Fibroblast of lung (primary cell): ENCODE data around the gene CDH7. TPM values are rescaled to one million over a fixed set of nuclear protein-coding genes. Genes with fewer than 3 reads are reported as not detected.

Experiments
- DNase-seq, 2 donors: peaks; one replicate each; pipeline versions ENCODE4 v3.0.0 to v3.0.0-alpha.2; 2010; ENCODE audit warnings: low read depth in 2 of 2
- H2AFZ ChIP-seq: 2 replicates; pipeline ENCODE4 v1.5.1; 2012; ENCODE audit warnings: low read length, control low read depth, inconsistent platforms
- H3K27ac ChIP-seq: 2 replicates; pipeline ENCODE4 v1.5.1; 2011; ENCODE audit warnings: low read length, control low read depth; ENCODE audit not compliant: insufficient read depth
- H3K27me3 ChIP-seq: 2 replicates; pipeline ENCODE4 v1.5.1; 2011; ENCODE audit warnings: mild to moderate bottlenecking, low read length; ENCODE audit not compliant: control insufficient read depth, insufficient read depth
- H3K36me3 ChIP-seq: 2 replicates; pipeline ENCODE4 v1.5.1; 2011; ENCODE audit warnings: low read length; ENCODE audit not compliant: control insufficient read depth, insufficient read depth
- H3K4me1 ChIP-seq: 2 replicates; pipeline ENCODE4 v1.5.1; 2011; ENCODE audit warnings: low read length; ENCODE audit not compliant: control insufficient read depth, insufficient read depth; ENCODE audit errors: extremely low read depth
- H3K4me2 ChIP-seq: 2 replicates; pipeline ENCODE4 v1.5.1; 2011; ENCODE audit warnings: low read length, control low read depth; ENCODE audit not compliant: insufficient read depth; ENCODE audit errors: extremely low read depth
- H3K4me3 ChIP-seq, 4 experiments: fragments of 200-600 bp in 1 of 4; sonication (generic) in 1 of 4; replicated peaks in 1 of 4; 2 replicates each; pipeline ENCODE4 v1.5.1; 2011 to 2016; ENCODE audit warnings: low read length in 4 of 4, low read depth in 3 of 4, mild to moderate bottlenecking in 3 of 4, control low read depth in 2 of 4, inconsistent platforms in 1 of 4, mixed read lengths in 1 of 4; ENCODE audit not compliant: insufficient read depth in 1 of 4; ENCODE audit errors: control extremely low read depth in 1 of 4
- H3K79me2 ChIP-seq: 2 replicates; pipeline ENCODE4 v1.5.1; 2012; ENCODE audit warnings: mild to moderate bottlenecking, low read length, inconsistent platforms; ENCODE audit not compliant: control insufficient read depth, insufficient read depth
- H3K9ac ChIP-seq: 2 replicates; pipeline ENCODE4 v1.5.1; 2011; ENCODE audit warnings: mild to moderate bottlenecking, low read length, control low read depth; ENCODE audit not compliant: insufficient read depth
- H3K9me3 ChIP-seq: 2 replicates; pipeline ENCODE4 v1.5.1; 2012; ENCODE audit warnings: low read depth, low read length; ENCODE audit not compliant: control insufficient read depth, insufficient read depth
- H4K20me1 ChIP-seq: 2 replicates; pipeline ENCODE4 v1.5.1; 2011; ENCODE audit warnings: low read length; ENCODE audit not compliant: control insufficient read depth, insufficient read depth; ENCODE audit errors: extremely low read depth
- CTCF ChIP-seq, 2 donors: IDR thresholded peaks in 1 of 2; conservative IDR thresholded peaks in 1 of 2; 1 replicate in 1 of 2; 2 replicates in 1 of 2; pipeline ENCODE4 v1.5.1; 2011 to 2012; ENCODE audit warnings: low read length in 2 of 2, control low read depth in 1 of 2, inconsistent platforms in 1 of 2, low read depth in 1 of 2, mild to moderate bottlenecking in 1 of 2
- EZH2 ChIP-seq: IDR thresholded peaks from 2 replicates; pipeline ENCODE4 v1.5.1; 2012; ENCODE audit warnings: low read length, control low read depth, mild to moderate bottlenecking; ENCODE audit errors: missing control alignments
- polyA plus RNA-seq, 2 donors: library from polyadenylated mRNA; depleted of rRNA in 1 of 2; stranded (reverse) in 1 of 2; unstranded in 1 of 2; fragments of >200 nt; gene quantifications; 2 replicates each; pipeline ENCODE4 v1.2.1, GENCODE V29; 2011 to 2012; ENCODE audit warnings: missing spikeins in 1 of 2
- total RNA-seq: library from RNA; depleted of rRNA; stranded (reverse); fragments of >200 nt; gene quantifications from 2 replicates; pipeline ENCODE4 v1.2.1, GENCODE V29; 2014

Gene CDH7
- total and polyA plus RNA-seq, 2 donors (not counting 1 experiment from before 2014, with no cell fraction given) = not detected

DNA sequence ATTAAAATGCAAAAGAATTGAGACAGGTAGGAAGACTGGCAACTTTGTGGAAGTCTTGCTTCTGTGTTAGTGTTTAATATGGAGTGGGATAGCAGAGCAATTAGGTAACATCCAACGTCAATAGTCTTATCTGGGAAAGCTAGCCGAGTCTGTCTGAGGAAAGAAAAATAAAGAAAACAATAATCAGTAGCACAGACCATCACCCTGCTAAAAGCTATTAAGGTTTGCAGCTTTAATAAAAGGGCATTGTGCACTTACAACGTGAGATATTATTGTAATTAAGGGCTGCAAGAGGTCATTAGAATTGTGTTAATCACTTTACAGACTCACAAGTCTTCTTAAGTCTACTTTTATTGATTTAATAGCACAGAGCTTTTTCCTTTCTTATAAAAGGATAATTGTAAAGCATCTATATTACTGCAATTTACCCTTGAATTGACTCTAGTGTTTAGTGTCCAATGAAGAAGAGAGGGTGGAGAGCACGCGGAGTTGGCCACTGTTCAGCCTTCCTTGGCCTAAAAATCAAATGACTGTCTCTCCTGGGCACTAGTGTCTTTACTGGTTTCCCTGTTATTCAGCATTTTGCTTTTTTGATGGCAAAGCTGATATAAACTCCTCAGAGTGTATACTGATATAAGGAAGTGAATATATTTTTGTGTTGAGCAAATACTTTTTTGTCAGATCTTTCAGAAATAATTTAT is 2.0 kb downstream of the CDH7 start:
- TF ChIP-seq CTCF (conservative IDR thresholded peaks at IDR 0.05 in 1 of 2, IDR thresholded peaks at IDR 0.05 in 1 of 2; ENCODE audit: low read depth in 1 of 2, low read length in 2 of 2) (no peak), EZH2 (no peak)
- Histone ChIP-seq H3K4me1 (no peaks in the 10 kb centered on the region), H3K36me3 (no peaks in the 10 kb centered on the region), H3K27ac (no peak overlapping the region), H3K4me3 (no peak overlapping the region), H2AFZ (no peak overlapping the region), H3K79me2 (no peaks in the 10 kb centered on the region), H3K4me2 (no peak overlapping the region), H3K27me3 (no peaks in the 10 kb centered on the region), H4K20me1 (no peaks in the 10 kb centered on the region), H3K9ac (no peak overlapping the region), H3K9me3 (no peaks in the 10 kb centered on the region)
- no peak for DNase-seq

- Histone ChIP-seq H3K4me3 (no peak overlapping the region), H3K4me2 (no peak overlapping the region), H3K4me1 (no peaks in the 10 kb centered on the region), H3K9ac (no peak overlapping the region), H3K9me3 (no peaks in the 10 kb centered on the region), H2AFZ (no peak overlapping the region), H3K27ac (no peak overlapping the region), H4K20me1 (no peaks in the 10 kb centered on the region), H3K27me3 (no peaks in the 10 kb centered on the region), H3K79me2 (no peaks in the 10 kb centered on the region), H3K36me3 (no peaks in the 10 kb centered on the region)
- TF ChIP-seq EZH2 (no peak), CTCF (conservative IDR thresholded peaks at IDR 0.05 in 1 of 2, IDR thresholded peaks at IDR 0.05 in 1 of 2; ENCODE audit: low read depth in 1 of 2, low read length in 2 of 2) (peak in 1 of 2 donors; percentile 8)
- peak; percentile 3 to 5 for DNase-seq
Measured at GRCh38 chr18:65753520-65753919, 2.7 kb downstream of the CDH7 start.

GRCh38 chr18:65754121-65754520 is 3.3 kb downstream of the CDH7 start:
- Histone ChIP-seq H3K4me1 (no peaks in the 10 kb centered on the region), H3K27ac (no peak overlapping the region), H3K9me3 (no peaks in the 10 kb centered on the region), H4K20me1 (no peaks in the 10 kb centered on the region), H3K36me3 (no peaks in the 10 kb centered on the region), H3K9ac (no peak overlapping the region), H3K4me3 (no peak overlapping the region), H3K4me2 (no peak overlapping the region), H3K79me2 (no peaks in the 10 kb centered on the region), H3K27me3 (no peaks in the 10 kb centered on the region), H2AFZ (no peak overlapping the region)
- TF ChIP-seq CTCF (conservative IDR thresholded peaks at IDR 0.05 in 1 of 2, IDR thresholded peaks at IDR 0.05 in 1 of 2; ENCODE audit: low read depth in 1 of 2, low read length in 2 of 2) = no peak
- TF ChIP-seq EZH2 = no peak
- DNase-seq = peak in 1 of 2 donors; percentile 44
